Inflammatory macrophage treated with lipopolysaccharide for 1 hour (primary cell): ENCODE data around the gene MYH4.

Source experiments
- DNase-seq, 2 donors: peaks; one replicate each; pipeline ENCODE4 v3.0.0-alpha.2; 2020 to 2022

Gene MYH4

GRCh38 chr17:10469459-10469858 is at the start of gene MYH4:
TSS of gene MYH4 (minus strand) at chr17:10469559. CDS start at chr17:10466745, 2,814 bp downstream.
- no peak for DNase-seq

- DNase-seq = no peak
Observed at GRCh38 chr17:10518271-10519037, 49.1 kb upstream of the MYH4 start, which contains the start of gene MYH1. TSS of gene MYH1 (minus strand) at chr17:10518542. CDS start at chr17:10516642, 1,900 bp downstream.

GRCh38 chr17:10516638-10517037 is 47.3 kb upstream of the MYH4 start:
- DNase-seq = no peak

GRCh38 chr17:10516065-10516464 is 46.7 kb upstream of the MYH4 start:
- no peak for DNase-seq

GRCh38 chr17:10513299-10514067 is 44.1 kb upstream of the MYH4 start:
- DNase-seq = no peak

GRCh38 chr17:10512856-10513255 is 43.5 kb upstream of the MYH4 start:
- no peak for DNase-seq

- DNase-seq = no peak
Observed at GRCh38 chr17:10499950-10500349, 30.6 kb upstream of the MYH4 start.

- no peak for DNase-seq
Observed at GRCh38 chr17:10492004-10492403, 22.6 kb upstream of the MYH4 start.

GRCh38 chr17:10482252-10482651 is 12.9 kb upstream of the MYH4 start:
- DNase-seq = no peak

- DNase-seq = no peak
Observed at GRCh38 chr17:10477701-10478100, 8.3 kb upstream of the MYH4 start.

GRCh38 chr17:10474536-10474935 is 5.2 kb upstream of the MYH4 start:
- DNase-seq = no peak

GRCh38 chr17:10471858-10472257 is 2.5 kb upstream of the MYH4 start:
- DNase-seq = no peak

- no peak for DNase-seq
Observed at GRCh38 chr17:10463402-10463801, 6.0 kb downstream of the MYH4 start.

GRCh38 chr17:10460062-10460461 is 9.3 kb downstream of the MYH4 start:
- DNase-seq = no peak

- DNase-seq = no peak
Observed at GRCh38 chr17:10458701-10459100, 10.7 kb downstream of the MYH4 start.

GRCh38 chr17:10457952-10458351 is 11.4 kb downstream of the MYH4 start:
- DNase-seq = no peak

- DNase-seq = no peak
Observed at GRCh38 chr17:10447026-10447931, 22.1 kb downstream of the MYH4 start.

GRCh38 chr17:10439816-10440215 is 29.5 kb downstream of the MYH4 start:
- no peak for DNase-seq

- no peak for DNase-seq
Observed at GRCh38 chr17:10435096-10435495, 34.3 kb downstream of the MYH4 start.

- DNase-seq = no peak
Observed at GRCh38 chr17:10429421-10430045, 39.8 kb downstream of the MYH4 start.

GRCh38 chr17:10428781-10429180 is 40.6 kb downstream of the MYH4 start:
- no peak for DNase-seq

GRCh38 chr17:10421900-10422542 is 47.3 kb downstream of the MYH4 start, which contains the start of gene MYH8:
TSS of gene MYH8 (minus strand) at chr17:10421950. CDS start at chr17:10420227, 1,723 bp downstream.
- DNase-seq = no peak
